Posterior cingulate gyrus (tissue), 11 donors: ENCODE measurements around the gene PALM3.
A peak's percentile ranks its signal among the peaks of the same experiment; 100 is the strongest.
"Not testable (repeated sequence)": the region's sequence is repeated elsewhere in the genome, so short reads cannot be mapped to it uniquely, and the experiment has no call there.

Experiments
- DNase-seq, 10 donors: peaks; one replicate each; pipeline versions ENCODE4 v3.0.0 to v3.0.0-alpha.2; 2020 to 2021; ENCODE audit warnings: mixed read lengths in 3 of 10
- intact Hi-C: fragments of 100-400 bp; cut with DNase I; formaldehyde crosslinking; loops from one replicate; pipeline ENCODE4 v1.15.1; 2023

The PALM3 gene

GRCh38 chr19:14042659-14043608, 18.9 kb downstream of the PALM3 start:
- peak in 3 of 10 donors; percentile 27 to 34 (median 30) for DNase-seq
- intact Hi-C loops = not testable (repeated sequence)

- intact Hi-C loops = no loop called here
Observed at GRCh38 chr19:14039181-14039580, 22.7 kb downstream of the PALM3 start.

GRCh38 chr19:14035706-14036105, 26.2 kb downstream of the PALM3 start:
- DNase-seq = peak in 1 of 10 donors; percentile 19
- intact Hi-C loops = no loop called here

More at GRCh38 chr19:14039181-14039580, 22.7 kb downstream of the PALM3 start:
- no peak for DNase-seq

GRCh38 chr19:14035159-14035558, 26.7 kb downstream of the PALM3 start:
- intact Hi-C loops = not testable (repeated sequence)
- DNase-seq = peak in 1 of 10 donors; percentile 21

GRCh38 chr19:14033946-14034345, 27.9 kb downstream of the PALM3 start:
- DNase-seq = no peak
- intact Hi-C loops = no loop called here

- DNase-seq = peak in 9 of 10 donors; percentile 34 to 91 (median 48)
- intact Hi-C loops = no loop called here
Observed at GRCh38 chr19:14031719-14032480, 30.0 kb downstream of the PALM3 start, which contains the start of gene IL27RA. Gene IL27RA (plus strand): TSS chr19:14031762. CDS start chr19:14031873, 111 bp downstream.

- DNase-seq = peak in 1 of 10 donors; percentile 45
- intact Hi-C loops = no loop called here
Observed at GRCh38 chr19:14030997-14031718, 30.7 kb downstream of the PALM3 start.

GRCh38 chr19:14028901-14029300, 33.0 kb downstream of the PALM3 start:
- intact Hi-C loops = no loop called here
- DNase-seq = peak in 1 of 10 donors; percentile 44

GRCh38 chr19:14027856-14028450, 33.9 kb downstream of the PALM3 start, which contains the start of gene RLN3:
Gene RLN3 (plus strand): TSS chr19:14028148. CDS start chr19:14028205, 57 bp downstream.
- DNase-seq = peak in 1 of 10 donors; percentile 36
- intact Hi-C loops = no loop called here

GRCh38 chr19:14026652-14027192, 35.2 kb downstream of the PALM3 start:
- DNase-seq = peak in 1 of 10 donors; percentile 14
- intact Hi-C loops = not testable (repeated sequence)

- DNase-seq = peak in 2 of 10 donors; percentile 44 to 70
- intact Hi-C loops = no loop called here
Observed at GRCh38 chr19:14023404-14024235, 38.3 kb downstream of the PALM3 start.

GRCh38 chr19:14022469-14022868, 39.4 kb downstream of the PALM3 start:
- intact Hi-C loops = no loop called here
- no peak for DNase-seq

- intact Hi-C loops = no loop called here
- peak in 1 of 10 donors; percentile 46 for DNase-seq
Observed at GRCh38 chr19:14021474-14021873, 40.4 kb downstream of the PALM3 start.

GRCh38 chr19:14019739-14020138, 42.1 kb downstream of the PALM3 start:
- intact Hi-C loops = not testable (repeated sequence)
- DNase-seq = peak in 1 of 10 donors; percentile 27

- intact Hi-C loops = no loop called here
- peak in 1 of 10 donors; percentile 26 for DNase-seq
Observed at GRCh38 chr19:14019100-14019499, 42.8 kb downstream of the PALM3 start.

- no peak for DNase-seq
- intact Hi-C loops = no loop called here
Observed at GRCh38 chr19:14015524-14016035, 46.3 kb downstream of the PALM3 start.

GRCh38 chr19:14012378-14012915, 49.4 kb downstream of the PALM3 start:
- no peak for DNase-seq
- intact Hi-C loops = no loop called here
